Measurements from ENCODE around the gene NUMB. TPM values are rescaled to one million over a fixed set of nuclear protein-coding genes. Genes with fewer than 3 reads are reported as not detected.

The NUMB gene
- total RNA-seq, 2 donors from 2014 or later: 79.9 to 85.2 TPM

- DNase-seq: no peak
- Mint-ChIP-seq H3K36me3 (ENCODE audit: low read depth) (peaks cover 6% of the 10 kb centered on the region), H3K27ac (no peak overlapping the region), H3K4me3 (no peak overlapping the region), H3K27me3 (ENCODE audit: insufficient read depth) (no peaks in the 10 kb centered on the region), H3K4me1 (no peaks in the 10 kb centered on the region), H3K9me3 (no peaks in the 10 kb centered on the region)
- Histone ChIP-seq H3K4me3 (ENCODE audit: low read length) (no peak overlapping the region), H3K4me1 (ENCODE audit: control insufficient read depth, insufficient read depth, low read length) (no peaks in the 10 kb centered on the region), H3K36me3 (ENCODE audit: control insufficient read depth, insufficient read depth, low read length) (peaks cover 4% of the 10 kb centered on the region), H3K27ac (ENCODE audit: low read depth, low read length) (no peak overlapping the region), H3K9me3 (ENCODE audit: control insufficient read depth, low read length) (no peaks in the 10 kb centered on the region), H3K27me3 (ENCODE audit: control insufficient read depth, insufficient read depth, low read length, poor library complexity, severe bottlenecking) (no peaks in the 10 kb centered on the region), H3K9ac (ENCODE audit: extremely low read depth, low read length, poor library complexity, severe bottlenecking) (no peak overlapping the region)
- TF ChIP-seq CTCF (conservative IDR thresholded peaks at IDR 0.05): no peak
These were observed 85.8 kb downstream of the NUMB start for GRCh38 chr14:73372529-73372928.

- TF ChIP-seq CTCF (conservative IDR thresholded peaks at IDR 0.05): no peak
- Histone ChIP-seq H3K4me3 (ENCODE audit: low read length) (no peak overlapping the region), H3K9me3 (ENCODE audit: control insufficient read depth, low read length) (no peaks in the 10 kb centered on the region), H3K27me3 (ENCODE audit: control insufficient read depth, insufficient read depth, low read length, poor library complexity, severe bottlenecking) (no peaks in the 10 kb centered on the region), H3K9ac (ENCODE audit: extremely low read depth, low read length, poor library complexity, severe bottlenecking) (no peak overlapping the region), H3K36me3 (ENCODE audit: control insufficient read depth, insufficient read depth, low read length) (peaks cover 14% of the 10 kb centered on the region), H3K27ac (ENCODE audit: low read depth, low read length) (no peak overlapping the region), H3K4me1 (ENCODE audit: control insufficient read depth, insufficient read depth, low read length) (no peaks in the 10 kb centered on the region)
- no peak for DNase-seq
- Mint-ChIP-seq H3K27me3 (ENCODE audit: insufficient read depth) (no peaks in the 10 kb centered on the region), H3K4me3 (no peak overlapping the region), H3K9me3 (no peaks in the 10 kb centered on the region), H3K4me1 (no peaks in the 10 kb centered on the region), H3K36me3 (ENCODE audit: low read depth) (peaks cover 9% of the 10 kb centered on the region), H3K27ac (no peak overlapping the region)
- 85 to 98% methylated on average over 5 of the region's 5 CpGs for WGBS, 2 experiments (ENCODE audit: insufficient coverage in 1 of 2, insufficient read length in 1 of 2)
These were observed 87.8 kb downstream of the NUMB start for GRCh38 chr14:73370561-73370960.

GRCh38 chr14:73369428-73369827 lies 88.9 kb downstream of the NUMB start:
- Mint-ChIP-seq H3K9me3 (no peaks in the 10 kb centered on the region), H3K4me1 (no peaks in the 10 kb centered on the region), H3K4me3 (no peak overlapping the region), H3K36me3 (ENCODE audit: low read depth) (peaks cover 13% of the 10 kb centered on the region), H3K27ac (no peak overlapping the region), H3K27me3 (ENCODE audit: insufficient read depth) (no peaks in the 10 kb centered on the region)
- no peak for TF ChIP-seq CTCF (conservative IDR thresholded peaks at IDR 0.05)
- Histone ChIP-seq H3K4me1 (ENCODE audit: control insufficient read depth, insufficient read depth, low read length) (no peaks in the 10 kb centered on the region), H3K27me3 (ENCODE audit: control insufficient read depth, insufficient read depth, low read length, poor library complexity, severe bottlenecking) (no peaks in the 10 kb centered on the region), H3K36me3 (ENCODE audit: control insufficient read depth, insufficient read depth, low read length) (peaks cover 14% of the 10 kb centered on the region), H3K9me3 (ENCODE audit: control insufficient read depth, low read length) (no peaks in the 10 kb centered on the region), H3K4me3 (ENCODE audit: low read length) (no peak overlapping the region), H3K9ac (ENCODE audit: extremely low read depth, low read length, poor library complexity, severe bottlenecking) (no peak overlapping the region), H3K27ac (ENCODE audit: low read depth, low read length) (no peak overlapping the region)
- no peak for DNase-seq
